ENCODE measurements around the gene RMND1.
A peak's percentile ranks its signal among the peaks of the same experiment; 100 is the strongest.

Gene RMND1

DNA sequence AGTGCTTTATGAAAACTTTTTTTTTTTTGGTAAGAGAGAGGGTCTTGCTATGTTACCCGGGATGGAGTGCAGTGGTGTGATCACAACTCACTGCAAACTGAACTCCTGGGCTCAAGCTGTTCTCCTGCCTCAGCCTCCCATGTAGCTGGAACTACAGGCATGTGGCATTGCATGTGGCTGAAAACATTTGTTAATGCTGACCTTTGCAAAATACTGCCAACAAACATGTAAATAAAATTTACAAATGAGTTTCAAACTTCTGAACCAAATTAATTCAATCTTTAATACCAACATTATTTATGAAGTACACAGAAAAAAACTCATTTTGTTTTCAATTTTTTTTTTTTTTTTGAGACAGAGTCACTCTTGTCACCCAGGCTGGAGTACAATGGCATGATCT is 34.4 kb downstream of the RMND1 start:
- no peak for DNase-seq (ENCODE audit: low spot score)
- FAIRE-seq, result no peak

DNA sequence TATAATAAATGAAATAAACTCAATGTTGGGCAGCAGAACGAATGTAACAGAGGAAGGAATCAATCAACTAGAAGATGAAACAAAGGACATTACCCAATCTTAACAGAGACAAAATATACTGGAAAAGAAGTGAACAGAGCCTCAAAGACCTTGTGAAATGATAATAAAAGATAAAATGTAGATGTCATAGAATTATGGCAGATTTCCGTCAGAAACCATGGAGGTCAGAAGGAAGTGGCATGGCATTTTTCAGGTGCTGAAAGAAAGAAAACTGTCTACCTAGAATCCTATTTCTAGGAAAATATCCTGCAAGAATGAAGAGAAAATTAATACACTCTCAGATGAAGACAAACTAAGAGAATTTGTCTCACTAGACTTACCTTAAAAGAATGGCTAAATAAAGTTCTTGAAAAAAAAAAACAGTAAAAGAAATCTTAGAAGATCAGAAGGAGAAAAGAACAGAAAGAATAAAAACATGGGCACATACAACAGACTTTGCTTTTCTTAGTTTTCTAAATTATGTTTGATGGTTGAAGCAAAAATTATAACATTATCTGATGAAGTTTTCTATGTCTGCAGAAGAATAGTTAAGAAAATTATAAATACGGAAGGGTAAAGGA is 37.2 kb downstream of the RMND1 start:
- no peak for FAIRE-seq
- DNase-seq (ENCODE audit: low spot score), result no peak

DNA sequence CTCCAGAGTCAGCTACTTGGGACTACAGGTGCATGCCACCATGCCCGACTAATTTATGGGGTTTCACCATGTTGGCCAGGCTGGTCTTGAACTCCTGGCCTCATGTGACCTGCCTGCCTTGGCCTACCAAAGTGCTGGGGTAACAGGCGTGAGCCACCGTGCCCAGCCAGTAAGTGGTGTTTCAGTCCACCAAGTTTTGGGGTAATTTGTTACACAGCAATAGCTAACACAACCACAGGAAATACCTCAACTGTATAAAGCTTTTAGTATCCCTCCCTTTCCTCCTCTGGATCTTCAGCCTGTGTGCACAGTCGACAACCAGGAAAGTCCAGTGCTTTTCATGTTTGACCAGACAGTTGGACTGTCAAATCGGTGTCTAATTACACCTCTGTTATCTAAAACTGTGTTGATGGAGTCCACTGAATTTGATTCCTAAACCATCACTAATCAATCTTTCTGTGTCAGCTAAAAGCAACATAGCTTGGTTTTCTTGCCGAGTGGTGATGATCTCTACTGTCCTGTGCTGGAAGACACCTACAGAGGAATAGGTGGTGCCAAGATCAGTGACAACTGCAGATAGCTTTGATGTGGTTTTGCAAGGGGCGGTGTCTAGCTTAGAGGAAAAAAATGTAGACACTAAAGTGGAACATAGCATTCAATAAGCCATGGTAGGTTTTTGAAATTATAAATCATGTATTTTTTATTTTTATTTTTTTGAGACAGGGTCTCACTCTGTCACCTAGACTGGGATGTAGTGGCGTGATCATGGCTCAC is 38.4 kb downstream of the RMND1 start:
- no peak for FAIRE-seq
- DNase-seq (ENCODE audit: low spot score), result no peak

DNA sequence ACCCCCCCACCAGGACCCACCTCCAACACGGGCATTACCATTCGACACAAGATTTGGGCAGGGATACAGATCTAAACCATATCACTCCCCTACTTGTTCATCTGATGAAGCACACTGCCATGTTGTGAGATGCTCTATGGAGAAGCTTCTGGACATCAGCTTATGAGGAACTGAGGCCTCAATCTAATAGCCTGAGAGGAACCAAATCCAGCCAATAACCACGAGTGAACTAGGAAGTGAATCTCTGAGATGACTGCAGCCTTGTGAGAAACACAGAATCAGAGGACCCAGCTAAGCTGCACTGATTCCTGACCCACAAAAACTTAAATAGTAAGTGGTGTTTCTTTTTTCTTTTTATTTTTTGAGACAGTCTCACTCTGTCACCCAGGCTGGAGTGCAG is 39.0 kb downstream of the RMND1 start:
- FAIRE-seq, result no peak
- DNase-seq (ENCODE audit: low spot score), result no peak

DNA sequence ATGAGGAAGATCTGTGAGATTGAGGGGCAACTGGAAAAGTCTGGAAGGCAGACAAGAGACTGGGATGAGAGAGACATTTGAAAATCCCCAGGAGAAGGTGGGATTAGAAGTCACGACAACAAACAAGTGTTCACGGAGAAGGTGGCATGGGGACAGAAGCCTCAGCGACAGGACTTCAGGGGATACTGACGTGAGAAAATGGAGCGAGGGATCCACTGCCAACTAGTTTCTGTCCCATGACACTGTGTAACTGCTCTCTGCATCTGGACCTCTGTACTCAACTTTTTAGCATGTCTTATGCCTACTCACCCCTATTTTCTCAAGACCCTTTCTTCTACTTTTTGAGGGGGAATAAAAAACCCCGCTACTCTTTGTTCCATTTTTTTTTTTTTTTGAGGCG is 42.2 kb downstream of the RMND1 start:
- DNase-seq (ENCODE audit: low spot score), result no peak
- FAIRE-seq, result no peak

DNA sequence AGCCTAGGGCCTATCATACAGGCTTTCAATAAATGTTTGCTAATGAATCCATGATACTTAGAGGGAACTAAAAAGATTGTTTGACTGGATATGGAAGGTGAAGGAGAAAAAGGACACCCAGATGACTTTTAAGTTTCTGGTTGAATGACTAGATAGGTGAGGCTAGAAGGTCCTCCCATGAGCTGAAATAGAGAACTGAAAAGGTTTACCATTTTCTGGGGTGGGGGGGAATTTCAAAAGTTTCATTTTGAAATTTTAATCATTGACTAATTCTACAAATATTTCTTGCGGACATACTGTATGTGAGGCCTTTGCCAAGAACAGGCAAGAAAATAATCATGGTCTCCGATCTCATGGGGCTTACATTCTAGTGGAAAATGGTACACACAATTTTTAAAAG is 42.7 kb downstream of the RMND1 start:
- FAIRE-seq (no peak), DNase-seq (ENCODE audit: low spot score) (no peak)

DNA sequence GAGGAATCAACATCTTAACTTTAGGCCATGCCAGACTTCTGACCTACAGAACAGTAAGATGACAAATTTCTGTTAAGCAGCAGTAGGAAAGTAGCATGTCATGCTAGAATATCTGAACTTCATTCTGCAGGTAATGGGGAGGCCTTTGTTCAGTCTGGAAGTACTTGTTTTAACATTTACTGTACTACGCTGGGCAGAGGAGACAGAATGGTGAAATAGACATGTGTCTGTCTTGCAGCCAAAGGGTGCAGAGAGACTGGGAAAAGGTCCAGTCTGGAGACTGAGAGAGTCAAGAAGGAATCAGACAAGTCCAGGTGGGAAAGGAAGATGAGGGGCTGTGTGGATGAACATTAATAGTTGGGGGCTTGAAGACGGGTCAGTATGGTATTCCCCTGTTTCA is 43.1 kb downstream of the RMND1 start:
- DNase-seq (ENCODE audit: low spot score) (no peak), FAIRE-seq (no peak)

DNA sequence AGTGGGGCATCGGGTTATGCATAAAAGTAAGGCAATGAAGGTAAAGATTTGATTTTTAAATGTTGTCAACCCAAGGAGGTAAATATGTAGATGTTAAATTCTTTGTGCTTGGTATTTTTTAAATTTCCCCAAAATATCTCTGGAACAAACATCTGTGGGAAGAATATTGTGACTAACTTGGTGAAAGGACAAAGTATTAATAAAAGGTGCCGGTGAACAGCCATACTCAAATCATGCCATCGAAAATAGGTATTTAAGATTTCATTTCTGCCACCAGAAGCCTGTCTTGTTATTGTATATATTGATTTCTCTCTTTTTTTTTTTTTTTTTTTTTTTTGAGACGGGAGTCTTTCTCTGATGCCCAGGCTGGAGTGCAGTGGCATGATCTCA is 48.0 kb downstream of the RMND1 start:
- DNase-seq (ENCODE audit: low spot score) (no peak), FAIRE-seq (no peak)

DNA sequence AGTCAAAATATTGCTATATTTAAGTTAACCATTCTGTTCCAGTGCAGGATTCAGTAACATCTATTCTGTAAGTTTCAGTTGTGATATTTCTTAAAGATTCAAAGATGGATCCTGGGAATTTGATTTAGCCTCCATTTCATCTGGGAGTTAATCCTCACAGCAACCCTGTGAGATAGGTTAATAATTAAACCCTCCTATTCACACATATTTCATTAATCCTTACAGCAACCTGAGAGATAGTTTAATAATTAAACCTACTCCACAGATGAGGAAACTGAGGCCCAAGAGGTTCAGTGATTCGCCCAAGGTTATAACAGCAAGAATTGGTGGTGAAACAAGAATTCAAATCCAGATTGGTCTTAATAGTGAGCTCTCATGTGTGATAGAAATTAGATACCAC is 49.7 kb downstream of the RMND1 start:
- no peak for DNase-seq (ENCODE audit: low spot score)
- FAIRE-seq, result no peak

DNA sequence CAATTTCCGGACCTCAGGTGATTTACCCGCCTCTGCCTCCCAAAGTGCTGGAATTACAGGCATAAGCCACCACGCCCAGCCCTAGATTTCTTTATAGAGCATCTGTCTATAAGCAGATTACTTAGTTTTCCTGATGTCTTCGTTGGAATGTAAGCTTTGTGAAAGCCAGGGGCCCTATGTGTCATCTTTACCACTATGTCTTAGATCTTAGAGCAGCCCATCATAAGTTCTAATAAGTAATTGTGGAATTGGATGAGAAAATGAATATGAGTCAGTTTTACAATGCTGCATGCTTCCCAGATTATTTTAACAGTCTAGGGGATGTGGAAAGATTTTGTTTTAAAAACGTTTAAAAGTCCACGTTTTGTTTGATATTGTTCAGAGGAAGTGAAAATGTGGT is 51.5 kb downstream of the RMND1 start:
- DNase-seq (ENCODE audit: low spot score), result no peak
- FAIRE-seq, result no peak

DNA sequence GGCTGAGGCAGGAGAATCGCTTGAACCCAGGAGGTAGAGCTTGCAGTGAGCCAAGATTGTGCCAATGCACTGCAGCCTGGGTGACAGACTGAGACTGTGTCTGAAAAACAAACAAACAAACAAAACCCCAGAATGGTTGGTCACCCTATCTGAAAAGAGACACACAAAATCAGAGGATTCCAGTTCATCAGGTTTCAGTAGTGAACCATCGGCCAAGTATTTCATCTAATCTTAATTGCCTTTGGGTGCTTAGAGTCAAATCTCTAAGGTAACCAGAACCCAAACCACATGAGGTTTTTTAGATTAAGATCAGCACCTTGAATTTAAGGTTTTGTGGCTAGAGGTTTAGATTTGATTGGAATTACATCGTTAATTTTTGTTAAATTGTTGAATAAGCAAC is 52.2 kb downstream of the RMND1 start:
- no peak for FAIRE-seq
- DNase-seq (ENCODE audit: low spot score), result no peak

DNA sequence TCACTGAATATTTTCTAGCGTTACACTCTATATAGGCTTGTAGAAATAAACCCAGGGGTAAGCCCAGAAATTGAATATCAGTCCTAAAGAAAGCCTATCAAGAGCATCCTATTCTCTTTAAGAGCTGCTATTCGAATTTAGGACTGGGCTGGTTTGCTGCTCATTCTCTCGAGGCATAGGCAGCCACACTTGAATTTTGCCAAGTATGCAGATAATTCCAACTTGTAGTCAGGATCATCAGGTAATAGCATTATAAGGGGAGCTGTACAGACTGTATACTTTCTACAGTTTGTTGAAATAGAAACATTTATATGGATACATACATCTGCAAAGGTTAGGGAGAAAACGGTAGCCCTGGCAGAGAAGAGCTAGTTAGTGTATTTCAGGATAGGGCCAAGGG is 58.5 kb downstream of the RMND1 start:
- no peak for FAIRE-seq
- no peak for DNase-seq (ENCODE audit: low spot score)

DNA sequence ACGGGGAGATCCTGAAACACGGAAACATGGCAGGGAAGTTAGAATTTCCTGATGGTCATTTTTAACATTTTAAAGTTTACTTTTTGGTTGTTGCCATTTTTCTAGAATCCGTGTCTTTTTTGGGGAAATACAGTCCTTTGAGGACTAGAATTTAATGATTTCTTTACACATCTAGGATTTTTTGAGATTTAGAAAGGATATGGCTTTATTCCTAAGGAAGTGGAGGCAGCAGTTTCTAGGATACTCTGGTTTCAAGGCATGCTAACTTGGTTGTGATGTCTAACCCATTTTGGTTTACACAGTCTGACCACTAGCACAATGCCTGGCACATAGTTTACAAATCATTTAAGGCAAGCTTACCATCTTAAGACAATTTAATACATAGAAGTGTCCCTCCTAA is 59.5 kb downstream of the RMND1 start:
- FAIRE-seq (no peak), DNase-seq (ENCODE audit: low spot score) (no peak)

DNA sequence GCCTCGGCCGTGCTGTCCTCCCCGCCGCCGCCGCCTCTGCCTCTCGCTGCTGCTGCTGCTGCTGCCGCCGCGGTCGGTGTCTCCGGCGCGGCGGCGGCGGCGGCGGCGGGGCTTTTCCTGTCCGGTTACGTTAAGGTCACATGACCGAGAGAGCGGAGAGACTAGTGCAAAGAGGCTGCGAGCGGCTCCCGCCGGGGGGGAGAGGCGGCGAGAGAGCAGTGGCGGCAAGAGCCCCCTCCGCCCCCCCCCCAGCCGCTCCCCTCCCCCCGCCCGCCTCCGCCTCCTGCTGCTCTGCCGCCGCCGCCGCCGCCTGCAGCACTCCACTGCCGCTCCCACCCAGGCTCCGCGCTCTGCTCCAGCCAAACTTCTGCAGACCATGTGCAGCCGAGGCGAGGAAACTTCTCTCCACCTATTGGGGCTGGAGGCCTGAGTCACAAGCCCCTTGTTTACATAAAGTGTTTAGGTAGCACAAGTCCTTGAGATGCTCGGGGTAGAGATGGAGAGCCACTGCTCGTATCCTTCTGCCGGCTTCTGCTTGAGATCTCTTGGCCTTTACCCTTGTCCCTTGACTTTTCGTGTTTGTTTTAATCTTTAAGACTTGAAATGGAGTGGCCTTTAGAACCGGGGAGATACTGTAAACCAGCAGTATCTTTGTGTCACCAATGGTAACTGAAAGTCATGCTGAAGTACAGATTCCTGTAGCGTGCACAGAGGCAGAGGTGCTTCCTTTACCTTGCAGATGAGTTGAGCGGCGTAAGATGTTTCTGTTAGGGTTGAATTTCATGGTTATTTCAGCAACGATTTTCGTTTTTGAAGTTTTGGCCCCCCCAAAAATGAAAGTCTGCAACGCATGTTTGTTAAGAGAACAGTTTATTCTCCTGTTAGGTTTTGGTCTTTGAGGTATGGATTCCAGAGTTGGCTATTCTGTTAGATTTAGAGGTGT is 60.2 kb downstream of the RMND1 start, which contains the start of gene ZBTB2:
ZBTB2 (minus strand) TSS at position 89 of the 943 bp plus-strand sequence. CDS start 17,922 bp downstream, outside the sequence.
- DNase-seq (ENCODE audit: low spot score), result peak; percentile 74

DNA sequence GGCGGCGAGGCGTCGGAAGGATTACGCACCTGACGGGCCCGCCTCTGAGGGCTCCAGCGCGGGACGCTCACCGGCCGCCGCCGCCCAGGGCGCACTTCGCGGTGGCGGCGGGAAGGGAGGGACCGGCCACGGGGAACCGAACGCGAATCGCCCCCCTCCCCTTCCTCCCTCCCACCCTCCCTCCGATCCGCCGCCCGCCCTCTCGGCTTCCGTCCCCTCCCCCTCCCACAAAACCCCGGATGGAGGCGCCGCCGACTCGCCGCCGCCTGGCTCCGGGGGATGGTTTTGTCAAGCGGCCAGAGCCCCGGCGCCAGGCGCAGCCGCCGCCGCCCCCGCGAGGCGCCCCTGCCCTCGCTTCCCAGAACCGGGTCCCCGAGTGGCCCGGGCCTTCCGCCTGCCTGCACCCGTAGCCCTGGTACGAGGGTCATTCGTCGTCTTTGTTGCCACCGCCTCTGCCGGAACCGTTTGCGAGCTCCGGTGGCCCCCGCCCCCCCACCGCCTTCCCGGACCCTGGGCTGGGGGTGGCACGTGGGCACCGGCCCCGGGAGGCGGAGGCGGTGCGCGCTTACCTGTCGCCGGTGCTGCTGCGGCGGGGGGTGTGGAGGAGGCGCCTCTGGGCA is 61.0 kb downstream of the RMND1 start:
- no peak for FAIRE-seq
- DNase-seq (ENCODE audit: low spot score), result peak; percentile 76

More for the DNA sequence above, 60.2 kb downstream of the RMND1 start, which contains the start of gene ZBTB2:
- FAIRE-seq, result no peak

DNA sequence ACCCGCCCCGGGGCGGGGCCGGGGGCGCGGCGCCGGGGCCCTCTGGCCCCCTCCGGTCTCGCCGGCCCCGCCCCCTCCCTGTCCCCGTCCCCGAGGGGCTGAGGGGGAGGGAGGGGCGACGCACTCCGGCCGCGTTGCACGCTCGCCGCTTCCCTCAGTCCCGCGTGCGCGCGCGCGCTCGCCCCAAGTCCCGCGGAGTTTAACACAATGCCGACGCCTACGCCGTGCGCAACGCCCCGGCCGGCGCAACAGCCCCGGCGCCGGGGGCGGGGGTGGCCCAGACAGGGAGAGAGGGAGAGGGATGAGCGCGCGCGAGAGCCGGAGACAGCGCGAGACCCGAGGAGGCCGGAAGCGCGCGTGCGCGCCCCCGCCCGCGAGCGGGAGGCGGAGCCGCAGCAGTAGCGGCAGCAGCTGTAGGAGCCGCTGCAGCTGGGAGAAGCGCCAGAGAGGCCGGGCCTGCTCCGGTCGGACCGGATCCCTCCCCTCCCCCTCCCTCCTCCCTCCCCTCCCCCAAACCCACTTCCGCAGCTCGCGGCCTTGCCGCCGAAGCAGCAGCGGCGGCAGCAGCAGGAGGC is 61.6 kb downstream of the RMND1 start:
- FAIRE-seq, result peak; percentile 89
- DNase-seq (ENCODE audit: low spot score), result peak; percentile 97

DNA sequence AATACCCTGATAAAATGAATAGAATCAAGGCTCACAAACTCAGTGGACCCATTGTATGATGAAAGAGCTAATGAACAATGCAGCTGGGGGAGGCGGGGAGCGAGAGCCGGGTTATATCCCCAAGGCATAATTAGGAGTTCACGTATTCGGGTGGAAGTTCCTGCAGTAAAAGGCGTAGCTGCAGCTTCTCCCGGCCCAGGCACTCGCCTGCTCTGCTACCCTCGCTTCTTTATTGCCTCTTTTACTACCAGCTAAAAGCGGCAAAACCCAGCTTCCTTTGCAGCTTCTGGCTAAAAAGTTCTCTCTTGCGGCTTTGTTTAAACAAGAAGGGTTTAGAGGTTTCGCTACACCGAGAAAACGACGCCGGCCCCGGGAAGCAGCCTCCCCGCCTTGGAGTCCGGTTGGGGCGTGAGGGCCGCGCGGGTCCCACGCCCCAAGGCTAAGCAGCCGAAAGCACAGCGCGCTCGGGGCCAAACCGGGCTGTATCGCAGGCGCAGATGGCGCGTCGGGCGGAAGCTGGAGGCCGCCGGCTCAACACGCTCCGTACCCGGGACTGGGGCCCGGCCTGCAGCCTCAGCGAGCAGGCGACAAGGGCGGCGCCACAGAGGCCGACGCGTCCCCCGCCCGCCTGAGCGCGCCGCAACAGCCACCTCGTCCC is 62.2 kb downstream of the RMND1 start:
- DNase-seq (ENCODE audit: low spot score), result peak; percentile 50
- FAIRE-seq, result no peak

DNA sequence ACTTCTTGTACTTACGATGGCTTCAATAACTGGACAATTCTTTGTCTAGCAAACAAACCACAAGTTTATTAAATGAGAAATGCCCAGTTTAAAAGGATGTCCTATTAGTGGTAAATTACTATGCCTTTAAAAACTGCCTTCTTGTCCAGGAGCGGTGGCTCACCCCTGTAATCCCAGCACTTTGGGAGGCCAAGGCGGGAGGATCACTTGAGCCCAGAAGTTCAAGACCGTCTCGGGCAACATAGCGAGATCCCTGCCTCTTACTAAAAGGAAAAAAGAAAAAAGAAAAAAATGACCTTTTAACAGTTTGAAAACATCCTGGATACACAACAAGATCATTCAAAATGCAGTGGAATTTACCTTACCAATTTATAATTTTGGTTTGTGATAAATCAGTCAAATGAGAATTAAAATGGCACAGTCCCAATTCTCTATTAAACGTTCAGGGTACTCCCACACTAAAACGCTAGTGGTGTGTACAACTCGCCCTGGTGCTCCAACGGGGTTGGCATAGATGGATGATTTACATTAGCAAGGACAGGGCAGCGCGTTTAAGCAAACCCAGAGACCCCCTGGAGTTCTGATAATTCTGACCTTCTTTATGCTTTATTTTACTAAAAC is 62.8 kb downstream of the RMND1 start:
- DNase-seq (ENCODE audit: low spot score) (peak; percentile 12), FAIRE-seq (no peak)

DNA sequence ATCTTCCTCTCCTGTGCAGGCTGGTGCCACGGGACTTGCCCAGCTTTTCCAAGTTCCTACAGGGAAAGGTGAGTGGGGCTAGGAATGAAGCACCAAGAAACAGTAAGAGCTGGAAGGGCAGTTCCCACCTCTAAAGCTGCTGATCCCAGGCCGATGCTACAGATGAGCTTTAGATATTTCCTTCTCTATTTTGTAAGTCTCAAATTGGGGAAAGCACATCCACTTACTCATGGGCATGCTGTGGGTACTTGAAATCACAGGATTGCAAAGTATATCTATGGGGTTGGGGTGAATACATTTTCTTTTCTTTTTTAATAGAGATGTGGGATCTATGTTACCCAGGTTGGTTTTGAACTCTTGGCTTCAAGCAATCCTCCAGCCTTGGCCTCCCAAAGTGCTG is 63.7 kb downstream of the RMND1 start:
- FAIRE-seq, result no peak
- no peak for DNase-seq (ENCODE audit: low spot score)

All from urothelium cell line (cell line).